Neuron (in vitro differentiated cells): ENCODE results near the gene SLC38A2.
"Not testable (repeated sequence)": the region's sequence is repeated elsewhere in the genome, so short reads cannot be mapped to it uniquely, and the experiment has no call there.

ENCODE experiments used
- H2AFZ ChIP-seq: one replicate; pipeline ENCODE4 v1.6.1; 2013; ENCODE audit warnings: low read depth, mild to moderate bottlenecking, inconsistent platforms, low read length, moderate library complexity
- H3K27me3 ChIP-seq: one replicate; pipeline ENCODE4 v1.6.1; 2013; ENCODE audit warnings: low read length; ENCODE audit not compliant: insufficient read depth
- H3K36me3 ChIP-seq: one replicate; pipeline ENCODE4 v1.6.1; 2013; ENCODE audit warnings: low read length; ENCODE audit not compliant: insufficient read depth
- H3K4me1 ChIP-seq: one replicate; pipeline ENCODE4 v1.6.1; 2013; ENCODE audit warnings: low read length; ENCODE audit not compliant: insufficient read depth
- H3K4me3 ChIP-seq: 2 replicates; pipeline ENCODE4 v1.5.1; 2013; ENCODE audit warnings: mild to moderate bottlenecking, low read length, moderate library complexity
- H3K9me3 ChIP-seq: one replicate; pipeline ENCODE4 v1.6.1; 2013; ENCODE audit warnings: low read length

SLC38A2 gene

GRCh38 chr12:46404225-46404631, 31.7 kb upstream of the SLC38A2 start:
- H3K4me1 ChIP-seq = peaks cover 2% of the 10 kb centered on the region
- H3K4me3 ChIP-seq = no peak overlapping the region
- no peak overlapping the region for H2AFZ ChIP-seq
- H3K36me3 ChIP-seq = no peaks in the 10 kb centered on the region
- H3K27me3 ChIP-seq = peaks cover 12% of the 10 kb centered on the region
- H3K9me3 ChIP-seq = no peaks in the 10 kb centered on the region

GRCh38 chr12:46403719-46404070, 31.1 kb upstream of the SLC38A2 start:
- Histone ChIP-seq H2AFZ (no peak overlapping the region), H3K4me3 (no peak overlapping the region), H3K9me3 (no peaks in the 10 kb centered on the region), H3K4me1 (peaks cover 2% of the 10 kb centered on the region), H3K27me3 (peaks cover 9% of the 10 kb centered on the region), H3K36me3 (no peaks in the 10 kb centered on the region)

- peaks cover 7% of the 10 kb centered on the region for H3K27me3 ChIP-seq
- H3K4me1 ChIP-seq = peaks cover 2% of the 10 kb centered on the region
- H3K9me3 ChIP-seq = no peaks in the 10 kb centered on the region
- no peak overlapping the region for H3K4me3 ChIP-seq
- no peak overlapping the region for H2AFZ ChIP-seq
- H3K36me3 ChIP-seq = no peaks in the 10 kb centered on the region
Measured at GRCh38 chr12:46402941-46403718, 30.6 kb upstream of the SLC38A2 start.

- no peak overlapping the region for H3K4me3 ChIP-seq
- no peaks in the 10 kb centered on the region for H3K36me3 ChIP-seq
- no peaks in the 10 kb centered on the region for H3K9me3 ChIP-seq
- no peak overlapping the region for H2AFZ ChIP-seq
- peaks cover 2% of the 10 kb centered on the region for H3K4me1 ChIP-seq
- H3K27me3 ChIP-seq = peaks cover 4% of the 10 kb centered on the region
Measured at GRCh38 chr12:46402451-46402850, 29.9 kb upstream of the SLC38A2 start.

GRCh38 chr12:46401662-46402061, 29.1 kb upstream of the SLC38A2 start:
- Histone ChIP-seq H2AFZ (no peak overlapping the region), H3K9me3 (no peaks in the 10 kb centered on the region), H3K4me3 (no peak overlapping the region), H3K36me3 (no peaks in the 10 kb centered on the region), H3K4me1 (peaks cover 2% of the 10 kb centered on the region), H3K27me3 (peaks cover 4% of the 10 kb centered on the region)

DNA sequence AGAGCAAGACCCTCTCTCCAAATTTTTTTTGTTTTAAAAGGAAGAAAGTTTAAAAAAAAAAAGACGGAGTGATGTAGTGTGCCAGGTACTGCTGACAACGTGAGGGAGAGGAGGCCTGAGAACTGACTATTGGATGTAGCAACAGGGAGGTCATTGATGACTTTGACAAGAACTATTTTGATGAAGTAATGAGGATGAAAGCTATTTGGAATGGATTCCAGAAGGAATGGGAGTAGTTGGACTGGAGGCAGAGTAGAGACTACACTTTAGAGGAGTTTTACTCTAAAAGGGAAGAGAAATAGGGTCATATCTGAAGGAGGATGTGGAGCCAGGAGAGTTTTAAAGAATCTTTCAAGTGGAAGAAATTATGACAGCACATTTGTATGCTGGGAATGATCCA, 27.8 kb upstream of the SLC38A2 start:
- H3K9me3 ChIP-seq = no peaks in the 10 kb centered on the region
- peaks cover 5% of the 10 kb centered on the region for H3K4me1 ChIP-seq
- no peaks in the 10 kb centered on the region for H3K36me3 ChIP-seq
- no peak overlapping the region for H3K4me3 ChIP-seq
- H3K27me3 ChIP-seq = no peaks in the 10 kb centered on the region
- no peak overlapping the region for H2AFZ ChIP-seq

- H3K4me3 ChIP-seq, H3K4me1 ChIP-seq, H3K27me3 ChIP-seq, H2AFZ ChIP-seq, H3K36me3 ChIP-seq, H3K9me3 ChIP-seq: not testable (repeated sequence)
Measured at GRCh38 chr12:46399461-46400248, 27.1 kb upstream of the SLC38A2 start.

- Histone ChIP-seq H3K4me3 (no peak overlapping the region), H3K27me3 (no peaks in the 10 kb centered on the region)
Measured at GRCh38 chr12:46396826-46397225, 24.3 kb upstream of the SLC38A2 start.

GRCh38 chr12:46395388-46395787, 22.8 kb upstream of the SLC38A2 start:
- Histone ChIP-seq H3K27me3 (no peaks in the 10 kb centered on the region), H2AFZ (no peak overlapping the region), H3K4me1 (peaks cover 11% of the 10 kb centered on the region), H3K36me3 (no peaks in the 10 kb centered on the region), H3K9me3 (no peaks in the 10 kb centered on the region), H3K4me3 (no peak overlapping the region)

More at GRCh38 chr12:46396826-46397225, 24.3 kb upstream of the SLC38A2 start:
- H3K36me3 ChIP-seq = no peaks in the 10 kb centered on the region
- no peaks in the 10 kb centered on the region for H3K9me3 ChIP-seq
- no peak overlapping the region for H2AFZ ChIP-seq
- peaks cover 6% of the 10 kb centered on the region for H3K4me1 ChIP-seq

DNA sequence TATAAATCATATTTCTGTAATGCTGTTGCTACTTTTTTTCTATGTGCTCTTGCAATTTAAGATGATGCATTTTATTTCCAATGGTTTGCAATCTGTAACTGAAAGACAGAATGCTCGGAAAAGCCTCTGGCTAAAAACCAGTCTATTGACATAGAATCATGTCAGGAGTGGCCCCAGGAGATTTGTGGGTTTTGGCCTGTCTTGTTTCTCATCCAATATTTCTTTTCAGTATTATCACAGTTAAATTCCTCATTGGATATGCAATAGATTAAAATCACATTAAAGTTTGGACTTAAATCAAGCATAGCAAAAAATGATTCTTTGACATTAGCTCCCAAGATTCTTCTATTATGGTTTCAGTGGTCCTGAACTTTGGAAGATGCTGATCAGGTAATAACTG, 19.1 kb upstream of the SLC38A2 start:
- no peak overlapping the region for H2AFZ ChIP-seq
- no peaks in the 10 kb centered on the region for H3K36me3 ChIP-seq
- H3K4me1 ChIP-seq = peaks cover 11% of the 10 kb centered on the region
- no peak overlapping the region for H3K4me3 ChIP-seq
- no peaks in the 10 kb centered on the region for H3K9me3 ChIP-seq
- no peaks in the 10 kb centered on the region for H3K27me3 ChIP-seq

GRCh38 chr12:46390881-46391280, 18.3 kb upstream of the SLC38A2 start:
- no peak overlapping the region for H3K4me3 ChIP-seq
- no peak overlapping the region for H2AFZ ChIP-seq
- H3K9me3 ChIP-seq = no peaks in the 10 kb centered on the region
- no peaks in the 10 kb centered on the region for H3K27me3 ChIP-seq
- H3K4me1 ChIP-seq = peaks cover 11% of the 10 kb centered on the region
- no peaks in the 10 kb centered on the region for H3K36me3 ChIP-seq

DNA sequence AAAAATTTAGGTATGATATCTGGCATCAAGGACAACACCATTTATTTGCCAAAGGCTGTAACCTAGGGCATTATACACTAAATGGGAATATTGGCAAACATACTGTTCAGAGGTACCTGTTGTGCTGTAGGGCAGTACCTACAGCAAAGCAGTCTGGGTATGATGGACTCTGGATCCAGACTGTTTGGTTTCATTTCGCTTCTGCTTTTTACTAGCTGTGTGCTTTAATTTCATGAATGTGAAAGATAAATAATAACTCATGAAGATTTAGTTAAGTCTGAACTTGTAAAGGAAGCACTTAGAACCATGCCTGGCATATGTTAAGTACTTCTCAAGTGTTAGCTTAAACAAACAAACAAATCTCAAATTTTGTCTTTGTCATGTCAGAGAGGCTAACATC, 17.7 kb upstream of the SLC38A2 start:
- H3K36me3 ChIP-seq = no peaks in the 10 kb centered on the region
- peaks cover 7% of the 10 kb centered on the region for H3K4me1 ChIP-seq
- no peaks in the 10 kb centered on the region for H3K9me3 ChIP-seq
- H3K4me3 ChIP-seq = no peak overlapping the region
- H3K27me3 ChIP-seq = no peaks in the 10 kb centered on the region
- H2AFZ ChIP-seq = no peak overlapping the region

- Histone ChIP-seq H3K9me3 (no peaks in the 10 kb centered on the region), H3K4me3 (no peak overlapping the region), H3K4me1 (peaks cover 8% of the 10 kb centered on the region), H3K27me3 (no peaks in the 10 kb centered on the region), H2AFZ (no peak overlapping the region), H3K36me3 (no peaks in the 10 kb centered on the region)
Measured at GRCh38 chr12:46389031-46389616, 16.6 kb upstream of the SLC38A2 start.
